Glomerular endothelial cell (primary cell): ENCODE results near the gene LAPTM4A. TPM values are rescaled to one million over a fixed set of nuclear protein-coding genes. Genes with fewer than 3 reads are reported as not detected.
"Not testable (repeated sequence)": the region's sequence is repeated elsewhere in the genome, so short reads cannot be mapped to it uniquely, and the experiment has no call there.

Source experiments
- DNase-seq: peaks from one replicate; pipeline ENCODE4 v3.0.0-alpha.2; 2011; ENCODE audit warnings: low read depth, low spot score; ENCODE audit errors: extremely low read depth
- total RNA-seq: library from RNA; depleted of rRNA; stranded (reverse); fragments of >200 nt; gene quantifications from 2 replicates; pipeline ENCODE4 v1.2.3, GENCODE V29; 2015

Gene LAPTM4A
- 158 and 175 TPM in 2 replicates for total RNA-seq

DNA sequence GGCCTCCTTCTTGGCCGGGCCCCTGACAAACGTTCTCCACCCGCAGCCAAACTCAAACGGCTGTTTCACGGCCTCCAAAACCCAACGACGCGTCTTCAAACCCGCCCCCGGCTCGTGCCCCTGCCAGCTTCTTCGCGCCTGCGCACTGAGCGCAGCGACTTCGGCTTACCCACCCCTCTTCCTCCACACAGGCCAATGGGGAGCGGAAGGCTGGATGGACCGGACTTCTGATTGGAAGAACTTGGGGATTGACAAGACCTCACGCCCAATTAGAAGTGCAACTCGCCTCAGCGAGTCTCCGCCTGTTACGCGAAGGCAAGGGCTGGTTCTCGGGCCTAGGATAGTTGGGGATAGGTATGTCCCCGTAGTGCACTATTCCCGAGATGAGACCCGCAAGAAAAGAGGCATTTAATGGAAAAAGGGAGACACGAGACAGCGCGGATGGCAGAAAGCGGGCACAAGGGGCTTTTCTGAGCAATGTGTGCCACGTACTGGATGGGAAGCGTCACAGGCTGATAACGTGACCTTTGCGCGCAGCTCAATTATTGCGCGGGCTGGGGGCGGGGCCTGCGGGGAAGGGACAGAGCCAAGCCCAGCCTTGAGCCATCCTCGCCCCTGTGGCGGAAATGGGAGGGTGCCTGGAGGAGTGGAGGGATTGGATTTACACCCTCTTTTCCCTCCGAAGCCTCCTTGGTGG, at the start of gene LAPTM4A:
Gene LAPTM4A (minus strand): TSS at position 97 of the 697 bp plus-strand sequence. CDS start 108 bp downstream, outside the sequence.
- DNase-seq: peak; percentile 99

DNA sequence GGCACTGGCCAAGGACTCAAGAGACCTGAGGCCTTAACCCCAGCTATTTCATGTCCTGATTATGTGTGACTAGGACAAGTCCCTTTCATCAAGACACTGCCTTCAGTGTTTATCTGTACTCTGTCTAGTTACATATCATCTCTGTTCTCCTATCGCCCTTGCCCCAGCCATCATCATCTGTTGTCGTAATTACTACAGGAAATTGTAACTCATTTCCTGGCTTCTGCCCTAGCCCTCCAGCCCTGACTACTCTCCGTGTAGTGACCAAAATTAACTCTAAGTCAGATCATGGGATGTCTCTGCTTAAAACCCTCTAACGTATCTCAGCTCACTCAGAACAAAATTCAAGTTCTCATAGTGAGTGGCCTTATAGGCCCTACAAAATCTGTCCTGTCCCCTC, 49.3 kb upstream of the LAPTM4A start:
- DNase-seq: no peak

DNA sequence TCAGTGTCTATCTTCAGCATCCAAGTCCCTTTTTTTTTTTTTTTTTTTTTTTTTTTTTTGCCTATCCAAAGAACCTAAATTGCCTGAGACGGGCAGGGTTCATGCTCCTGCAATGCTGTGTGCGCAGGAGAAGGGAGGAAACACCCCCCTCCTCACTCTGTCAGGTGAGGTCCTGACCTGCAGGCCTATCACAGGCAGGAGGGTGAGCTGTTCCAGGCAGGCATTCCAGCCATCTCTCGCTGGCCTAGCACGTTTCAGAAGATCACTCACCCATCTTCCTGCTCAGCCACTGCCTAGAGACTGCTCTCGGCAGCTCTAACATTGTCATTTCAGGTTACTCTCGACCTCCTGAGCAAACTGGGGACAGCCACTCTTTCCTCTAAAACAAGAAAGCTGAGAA, 48.4 kb upstream of the LAPTM4A start:
- DNase-seq: no peak

DNA sequence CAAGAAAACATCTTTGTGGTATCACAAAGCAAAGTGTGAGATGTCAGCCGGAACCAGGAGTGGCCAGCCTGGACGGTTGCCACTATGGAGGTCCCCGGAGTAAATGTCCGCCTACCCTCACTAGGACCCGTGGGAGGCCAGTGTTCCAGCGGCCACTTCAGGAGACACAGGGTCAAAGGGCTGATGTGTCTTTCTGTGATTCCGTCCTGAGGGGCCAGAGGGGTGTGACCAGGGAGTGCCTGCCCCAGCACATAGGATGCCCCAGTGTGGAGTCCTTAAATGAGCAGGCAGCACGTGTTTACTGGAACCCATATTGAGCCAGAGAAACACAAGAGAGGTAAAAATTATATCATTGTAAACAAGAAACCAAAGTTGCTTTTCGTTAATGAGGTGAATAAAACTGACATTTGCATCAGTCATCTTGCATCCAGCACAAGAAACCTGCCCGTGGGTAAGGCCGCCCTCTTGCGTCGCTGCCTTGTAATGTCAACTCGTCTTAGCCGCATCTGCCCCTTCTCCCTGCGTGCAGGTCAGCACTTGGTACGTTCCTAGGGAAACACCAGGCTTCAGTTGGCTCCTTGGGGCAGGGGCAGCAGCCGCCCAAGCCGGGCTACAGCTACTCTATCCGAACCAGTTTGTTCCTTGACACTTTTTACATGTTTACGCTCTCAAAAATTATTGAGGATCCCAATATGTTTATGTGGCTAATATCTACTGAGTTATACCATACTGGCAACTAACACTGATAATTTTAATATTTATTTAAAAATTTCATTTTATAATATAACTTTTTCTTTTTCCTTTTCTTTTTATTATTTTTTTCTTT, 46.7 kb upstream of the LAPTM4A start:
- DNase-seq: peak; percentile 78

DNA sequence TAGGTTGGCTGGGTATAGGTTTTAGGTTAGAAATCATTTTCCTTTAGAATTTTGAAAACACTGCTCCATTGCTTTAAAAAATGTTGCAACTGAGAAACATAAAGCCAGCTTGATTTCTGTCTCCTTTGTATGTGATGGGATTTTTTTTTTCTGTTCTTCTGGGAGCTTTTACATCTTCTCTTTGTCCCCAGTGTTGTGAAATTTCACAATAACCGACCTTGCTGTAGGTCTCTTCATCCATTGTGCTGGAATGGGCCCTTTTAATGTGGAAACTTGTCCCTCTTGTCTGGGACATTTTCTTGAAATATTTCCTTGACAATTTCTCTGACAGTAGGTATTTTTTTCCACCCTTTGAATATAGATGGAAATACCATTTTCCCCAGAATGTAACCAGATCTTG, 44.0 kb upstream of the LAPTM4A start:
- DNase-seq: no peak

DNA sequence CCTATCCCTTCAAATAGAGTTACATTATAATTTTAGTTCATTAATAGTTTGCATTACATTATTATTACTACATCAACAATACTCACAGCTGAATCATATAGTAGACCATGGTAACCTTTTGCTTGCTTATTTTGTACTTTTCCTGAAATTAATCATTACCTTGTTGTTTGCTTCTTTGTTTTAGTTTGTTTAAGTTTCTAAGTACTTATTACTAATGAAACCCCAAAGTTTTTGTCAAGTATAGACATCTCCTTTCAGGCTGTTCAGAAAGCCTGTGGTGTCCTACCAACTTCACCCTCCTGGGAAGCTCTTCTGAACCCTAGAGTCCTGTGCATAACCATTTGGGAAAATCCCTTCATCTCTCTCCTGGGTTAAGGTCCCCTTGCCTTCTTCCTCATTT, 43.5 kb upstream of the LAPTM4A start:
- DNase-seq: no peak

DNA sequence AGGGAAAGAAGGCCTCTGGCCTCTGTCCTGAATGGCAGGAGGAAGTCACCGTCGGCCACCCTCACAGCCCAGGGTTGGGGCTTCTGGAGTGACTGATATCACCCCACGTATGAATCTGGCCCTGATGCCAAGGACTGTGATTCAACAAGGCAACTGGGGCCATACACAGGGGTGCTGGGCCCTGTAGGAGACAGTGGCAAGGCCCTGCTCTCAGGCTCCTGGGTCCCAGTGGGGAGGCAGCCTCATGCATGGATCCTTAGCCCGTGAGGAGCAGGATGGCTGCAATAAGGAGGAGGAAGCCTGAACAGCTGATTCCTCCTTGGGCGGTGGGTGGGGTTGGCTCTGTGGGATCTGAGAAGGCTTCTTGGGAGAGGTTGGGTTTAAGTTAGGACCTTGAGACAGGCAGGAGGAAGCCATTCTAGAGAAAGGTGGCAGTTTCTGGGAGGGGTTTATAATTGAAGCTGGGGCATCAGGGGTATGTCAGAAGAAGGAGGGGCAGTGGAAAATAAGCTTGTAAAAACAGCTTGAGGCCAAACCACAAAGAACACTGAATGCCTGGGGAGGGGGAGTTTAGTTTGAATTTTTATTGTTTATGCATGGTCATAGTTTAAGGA, 42.8 kb upstream of the LAPTM4A start:
- DNase-seq: no peak

DNA sequence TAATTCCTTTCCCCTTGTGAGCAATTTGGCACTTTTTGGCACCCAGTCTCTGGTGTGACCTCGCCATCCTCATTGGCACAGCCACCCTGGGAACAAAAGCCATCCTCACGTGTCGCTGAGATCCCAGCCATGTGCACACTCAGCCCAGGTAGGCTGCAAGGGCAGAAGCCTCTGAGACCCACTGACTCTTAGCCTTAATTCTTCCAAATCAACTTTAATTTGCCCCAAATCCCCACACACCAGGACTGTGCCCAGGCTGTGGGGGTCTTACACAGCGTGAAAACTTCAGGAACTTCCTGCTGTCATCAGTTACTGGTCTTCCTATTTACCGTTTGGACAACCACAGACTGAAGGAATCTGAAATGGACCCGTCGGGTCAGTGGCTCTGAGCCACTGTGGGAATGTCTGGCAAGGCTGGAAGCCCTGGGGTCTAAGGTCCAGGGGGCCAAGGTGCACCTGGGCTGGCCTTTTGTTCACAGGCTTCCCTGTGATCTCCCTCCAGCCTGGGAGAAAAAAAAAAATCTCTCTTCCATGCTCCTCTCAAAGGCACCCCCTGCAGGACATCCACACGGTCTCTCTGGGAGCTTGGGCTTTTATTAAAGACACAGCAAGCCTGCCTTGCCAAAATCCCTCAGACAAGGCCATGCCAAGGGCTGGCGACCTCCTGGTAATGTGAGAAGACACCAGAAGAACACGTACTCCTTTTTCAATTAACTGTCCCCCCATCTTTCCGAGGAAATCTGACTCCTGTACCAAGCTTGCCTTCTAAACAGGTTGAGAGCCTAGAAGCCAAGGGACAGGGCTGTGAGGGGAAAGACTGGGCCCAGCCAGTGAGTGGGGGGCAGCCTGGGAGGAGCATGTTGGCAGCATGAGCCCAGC, 42.1 kb upstream of the LAPTM4A start:
- no peak for DNase-seq

DNA sequence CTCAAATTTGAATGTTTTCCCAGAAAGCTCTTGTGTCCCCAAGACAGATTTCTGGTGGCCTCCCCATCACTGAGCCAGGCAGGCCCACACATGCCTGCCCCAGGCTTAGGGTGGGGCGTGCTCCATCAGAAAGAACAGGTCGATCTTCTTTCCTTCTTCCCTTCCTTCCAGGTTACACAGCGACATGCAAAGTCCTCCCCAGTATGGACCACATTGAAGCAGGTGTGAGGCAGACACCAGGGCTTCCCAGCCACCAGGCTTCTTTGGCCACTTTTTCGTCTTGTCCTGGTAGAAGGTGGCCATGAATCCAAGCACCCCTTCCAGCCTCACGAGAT, 41.4 kb upstream of the LAPTM4A start:
- DNase-seq: no peak

DNA sequence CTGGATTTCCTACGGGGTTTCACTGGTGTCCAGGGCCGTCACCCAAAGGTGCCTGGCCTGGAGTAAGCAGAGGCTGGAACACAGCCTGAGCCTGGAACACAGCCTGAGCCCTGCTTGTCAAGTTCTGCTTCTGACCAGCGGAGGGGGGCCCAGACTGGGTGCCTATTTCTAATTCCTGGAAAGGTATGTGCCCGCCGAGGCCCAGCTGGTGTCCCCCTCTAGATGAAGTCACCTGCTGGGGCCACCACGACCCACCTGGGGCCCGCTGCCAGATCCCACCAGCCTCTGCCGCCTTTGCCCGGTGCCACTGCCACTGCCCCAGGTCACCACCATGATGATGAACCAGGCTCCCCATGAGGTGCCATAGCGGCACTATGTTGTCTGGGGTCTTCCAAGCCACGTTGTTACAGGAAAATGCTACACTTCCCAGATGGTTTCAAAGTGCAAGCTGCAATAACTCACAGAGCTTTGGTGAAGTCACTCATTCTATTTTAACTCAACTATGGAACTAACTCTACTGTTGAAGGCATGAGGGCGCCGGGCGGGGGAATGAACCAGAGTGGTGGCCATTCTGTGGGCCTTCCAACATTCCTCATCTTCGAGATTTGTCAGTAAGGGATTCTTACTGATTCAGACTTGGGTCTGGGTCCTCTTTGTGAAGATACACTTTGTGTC, 40.9 kb upstream of the LAPTM4A start:
- no peak for DNase-seq

DNA sequence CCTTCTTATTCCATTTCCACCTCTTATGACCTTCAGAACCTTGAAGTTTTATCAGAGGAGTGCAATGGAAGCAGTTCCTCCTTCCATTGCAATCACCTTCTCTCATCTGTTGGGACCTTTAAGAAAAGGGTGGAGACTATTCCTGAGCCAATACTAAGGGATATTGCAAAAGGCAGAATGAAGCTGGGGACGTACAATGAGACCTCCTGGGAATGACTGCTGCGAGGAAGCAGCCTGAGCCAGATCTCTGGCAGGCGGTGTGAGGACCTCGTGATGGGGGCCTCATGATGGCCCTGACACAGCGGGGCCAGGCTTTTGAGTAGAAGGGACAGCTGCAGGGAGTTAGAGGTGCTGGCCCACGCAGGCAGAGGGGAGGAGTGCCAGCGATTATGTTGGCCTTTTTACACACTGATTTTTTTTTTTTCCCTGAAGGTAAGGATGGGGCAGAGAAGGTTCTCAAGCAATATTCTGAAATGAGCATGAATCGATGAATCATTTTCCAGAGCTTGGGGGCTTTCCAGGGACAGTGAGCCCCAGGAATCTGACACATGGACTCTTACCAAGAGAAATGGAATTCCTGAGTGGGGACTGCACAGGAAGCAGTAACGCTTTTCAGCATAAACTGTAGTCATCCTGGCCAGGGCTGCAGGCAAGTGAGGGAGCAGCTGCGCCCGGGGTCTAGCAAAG, 40.0 kb upstream of the LAPTM4A start:
- DNase-seq: no peak

DNA sequence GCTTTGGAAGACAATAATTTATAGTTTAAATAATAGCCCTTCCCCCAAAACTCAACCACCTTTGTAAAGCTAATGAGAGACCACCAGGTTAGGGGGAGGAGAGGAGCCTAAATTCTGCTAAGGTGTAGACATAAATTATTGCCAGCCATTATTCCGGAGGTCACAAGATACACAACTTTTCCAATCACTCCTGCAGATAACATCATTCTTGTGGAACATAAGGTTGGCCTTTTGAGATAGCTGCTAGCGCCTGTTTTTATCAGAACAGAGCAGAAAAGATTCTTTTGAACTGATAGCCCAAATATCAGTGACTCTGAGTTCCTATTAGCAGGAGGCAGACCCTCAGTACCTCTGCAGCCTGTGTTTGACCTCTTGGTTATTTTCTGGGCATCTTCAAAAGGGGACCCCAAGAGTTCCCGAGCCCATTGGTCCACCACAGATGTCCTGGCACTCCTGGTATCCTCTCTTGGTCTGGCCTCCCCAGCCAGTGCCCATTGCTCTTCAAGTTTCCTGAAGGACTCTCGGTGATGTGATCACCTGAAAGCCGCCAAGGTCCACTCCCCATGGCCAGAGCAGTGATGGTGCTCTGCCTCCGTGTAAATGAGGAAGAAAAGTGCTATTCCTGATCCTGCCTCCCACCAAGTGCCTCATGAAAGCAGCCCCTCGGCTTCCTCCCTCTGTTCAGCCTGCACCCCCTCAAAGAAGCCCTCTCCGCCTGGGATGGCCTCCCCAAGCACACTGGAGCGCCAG, 38.5 kb upstream of the LAPTM4A start:
- no peak for DNase-seq

DNA sequence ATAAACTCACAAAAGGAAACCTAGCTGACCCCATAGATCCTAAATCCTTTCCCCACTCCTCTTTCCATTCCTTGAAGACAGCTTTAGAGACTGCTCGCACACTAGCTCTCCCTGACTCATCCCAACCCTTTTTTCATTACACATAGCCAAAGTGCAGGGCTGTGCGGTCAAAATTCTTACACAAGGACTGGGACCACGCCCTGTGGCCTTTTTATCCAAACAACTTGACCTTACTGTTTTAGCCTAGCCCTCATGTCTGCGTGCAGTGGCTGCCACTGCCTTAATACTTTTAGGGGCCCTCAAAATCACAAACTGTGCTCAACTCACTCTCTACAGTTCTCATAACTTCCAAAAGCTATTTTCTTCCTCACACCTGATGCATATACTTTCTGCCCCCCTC, 34.5 kb upstream of the LAPTM4A start:
- DNase-seq: not testable (repeated sequence)

DNA sequence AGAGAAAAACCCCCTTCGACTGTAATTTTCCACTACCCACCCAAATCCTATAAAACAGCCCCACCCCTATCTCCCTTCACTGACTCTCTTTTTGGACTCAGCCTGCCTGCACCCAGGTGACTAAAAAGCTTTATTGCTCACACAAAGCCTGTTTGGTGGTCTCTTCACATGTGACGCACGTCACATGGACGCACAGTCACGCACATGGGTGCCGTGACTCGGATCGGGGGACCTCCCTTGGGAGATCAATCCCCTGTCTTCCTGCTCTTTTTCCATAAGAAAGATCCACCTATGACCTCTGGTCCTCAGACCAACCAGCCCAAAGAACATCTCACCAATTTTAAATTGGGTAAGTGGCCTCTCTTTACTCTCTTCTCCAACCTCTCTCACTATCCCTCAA, 31.4 kb upstream of the LAPTM4A start:
- DNase-seq: not testable (repeated sequence)

DNA sequence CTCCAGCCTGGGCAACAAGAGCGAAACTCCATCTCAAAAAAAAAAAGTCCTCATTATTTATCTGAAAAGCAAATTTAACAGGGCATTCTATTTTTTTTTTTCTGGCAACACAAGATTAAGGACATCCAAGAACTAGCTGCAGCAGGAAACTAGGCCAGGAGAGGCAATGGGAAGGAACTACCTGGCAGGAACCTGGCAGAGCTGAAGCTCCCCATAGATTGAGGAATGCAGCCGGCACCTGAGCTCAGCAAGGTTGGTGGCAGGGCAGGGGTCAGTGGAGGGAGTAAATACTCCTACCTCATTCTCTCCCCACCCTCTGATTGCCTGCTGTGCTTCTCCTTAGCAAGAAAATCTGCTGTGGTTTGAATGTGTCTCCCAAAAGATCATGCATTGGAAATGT, 30.4 kb upstream of the LAPTM4A start:
- DNase-seq: no peak

DNA sequence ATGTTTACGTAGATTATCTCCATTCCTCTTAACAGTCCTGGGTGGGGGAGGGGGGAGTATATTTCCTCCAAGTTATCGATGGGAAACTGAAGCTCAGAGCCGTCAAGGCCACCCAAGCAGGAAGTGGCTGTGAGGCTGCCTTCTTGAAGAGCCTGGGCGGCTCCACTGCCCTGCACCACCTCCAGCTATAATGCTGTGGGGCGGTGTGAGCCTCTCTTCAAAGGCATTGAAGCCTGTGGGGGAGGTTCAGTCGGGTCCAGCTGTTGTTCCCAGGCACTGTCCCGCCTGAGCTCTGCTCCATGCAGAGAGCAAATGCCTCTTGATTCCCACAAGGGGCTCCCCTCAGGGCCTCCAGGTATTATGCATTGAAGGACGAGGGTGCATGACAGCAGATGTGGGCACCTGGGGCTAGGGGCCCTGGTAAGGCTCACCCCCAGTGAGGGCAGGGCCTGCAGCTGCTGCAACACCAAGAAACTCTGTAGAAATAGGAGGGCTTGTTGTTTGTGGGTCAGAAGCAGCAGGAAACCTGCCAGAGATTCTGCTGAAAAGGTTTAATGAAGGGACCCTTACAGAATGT, 29.5 kb upstream of the LAPTM4A start:
- DNase-seq: no peak

DNA sequence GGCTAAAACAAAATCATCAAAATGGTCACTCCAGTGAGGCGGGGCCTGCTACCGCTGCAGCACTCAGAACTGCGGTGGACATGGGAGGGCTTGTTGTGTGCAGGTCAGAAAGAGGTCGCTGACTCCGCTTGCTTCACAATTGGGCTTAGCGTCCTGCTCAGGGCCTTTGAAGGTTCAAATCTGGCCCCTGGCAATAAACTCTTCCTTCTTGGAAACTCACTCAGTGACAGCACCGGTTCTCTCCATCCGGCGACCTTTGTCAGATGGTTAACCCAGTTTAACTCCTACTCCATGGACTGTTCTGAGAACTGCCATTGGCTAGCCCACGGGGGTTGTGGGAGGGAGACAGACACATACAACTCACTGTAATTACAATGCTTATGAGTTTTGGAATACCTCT, 29.0 kb upstream of the LAPTM4A start:
- no peak for DNase-seq

DNA sequence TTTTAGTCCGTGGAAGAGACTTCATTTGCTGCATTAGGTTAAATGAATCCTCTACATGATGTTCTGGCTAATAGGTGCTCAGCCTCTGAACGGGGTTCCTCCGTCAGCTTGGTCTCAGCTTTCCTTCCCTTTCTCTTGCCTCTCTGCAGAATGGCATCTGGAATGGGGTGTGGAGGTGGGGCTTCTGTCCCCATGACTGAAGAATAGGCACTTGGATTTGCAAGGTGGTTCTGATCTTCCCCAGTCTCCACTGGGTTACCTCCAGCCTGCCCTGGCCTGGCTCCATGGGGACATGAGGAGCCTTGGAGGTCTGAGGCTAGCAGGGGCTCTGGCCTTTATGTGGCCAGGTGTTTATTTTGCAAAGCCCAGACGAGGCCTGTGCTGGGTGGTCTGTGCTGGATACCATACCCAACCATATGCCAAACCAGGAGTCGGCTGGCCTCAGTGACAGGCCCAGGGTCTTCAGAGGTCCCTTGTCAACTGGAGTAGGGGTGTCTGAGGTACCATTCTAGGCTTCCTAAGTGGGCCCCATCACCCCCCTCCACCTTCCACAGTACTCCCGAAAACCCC, 28.2 kb upstream of the LAPTM4A start:
- no peak for DNase-seq
